ENCODE data around the gene CFD. TPM values are rescaled to one million over a fixed set of nuclear protein-coding genes. Genes with fewer than 3 reads are reported as not detected.
A peak's percentile ranks its signal among the peaks of the same experiment; 100 is the strongest.

Gene CFD
- total RNA-seq, 6 experiments from 2014 or later, result 0.84 to 1.7 (median 0.98) TPM

DNA sequence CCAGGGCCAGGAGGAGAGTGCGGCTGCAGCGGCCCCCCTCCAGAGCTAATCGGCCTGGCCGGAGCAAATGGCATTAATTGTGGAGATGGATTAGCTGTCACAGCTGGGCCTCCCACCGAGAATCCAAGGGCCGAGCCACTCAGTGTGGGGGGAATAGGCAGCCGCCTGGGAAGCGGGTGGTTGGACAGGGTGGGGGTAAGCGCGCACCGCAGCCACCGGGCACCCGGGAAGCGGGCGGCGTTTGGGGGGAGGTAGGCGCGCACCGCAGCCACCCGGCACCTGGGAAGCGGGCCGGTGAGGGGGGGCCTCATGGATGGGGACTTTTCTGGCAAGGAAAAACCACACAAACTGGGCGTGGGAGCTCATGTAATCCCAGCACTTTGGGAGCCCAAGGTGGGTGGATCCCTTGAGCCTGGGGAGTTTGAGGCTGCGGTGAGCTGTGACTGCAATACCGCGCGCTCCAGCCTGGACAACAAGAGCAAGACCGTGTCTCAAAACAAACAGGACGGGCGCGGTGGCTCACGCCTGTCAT lies 43.9 kb downstream of the CFD start:
- H3K36me3 Mint-ChIP-seq (ENCODE audit: low read depth), result peaks cover 5% of the 10 kb centered on the region; the same call in 1 of the 2 replicates
- H3K4me3 Mint-ChIP-seq, result no peak overlapping the region
- peaks cover 1% of the 10 kb centered on the region; the same call in 1 of the 2 replicates for H3K27me3 Mint-ChIP-seq (ENCODE audit: insufficient read depth)
- TF ChIP-seq, protein P1, sequence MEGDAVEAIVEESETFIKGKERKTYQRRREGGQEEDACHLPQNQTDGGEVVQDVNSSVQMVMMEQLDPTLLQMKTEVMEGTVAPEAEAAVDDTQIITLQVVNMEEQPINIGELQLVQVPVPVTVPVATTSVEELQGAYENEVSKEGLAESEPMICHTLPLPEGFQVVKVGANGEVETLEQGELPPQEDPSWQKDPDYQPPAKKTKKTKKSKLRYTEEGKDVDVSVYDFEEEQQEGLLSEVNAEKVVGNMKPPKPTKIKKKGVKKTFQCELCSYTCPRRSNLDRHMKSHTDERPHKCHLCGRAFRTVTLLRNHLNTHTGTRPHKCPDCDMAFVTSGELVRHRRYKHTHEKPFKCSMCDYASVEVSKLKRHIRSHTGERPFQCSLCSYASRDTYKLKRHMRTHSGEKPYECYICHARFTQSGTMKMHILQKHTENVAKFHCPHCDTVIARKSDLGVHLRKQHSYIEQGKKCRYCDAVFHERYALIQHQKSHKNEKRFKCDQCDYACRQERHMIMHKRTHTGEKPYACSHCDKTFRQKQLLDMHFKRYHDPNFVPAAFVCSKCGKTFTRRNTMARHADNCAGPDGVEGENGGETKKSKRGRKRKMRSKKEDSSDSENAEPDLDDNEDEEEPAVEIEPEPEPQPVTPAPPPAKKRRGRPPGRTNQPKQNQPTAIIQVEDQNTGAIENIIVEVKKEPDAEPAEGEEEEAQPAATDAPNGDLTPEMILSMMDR (IDR thresholded peaks at IDR 0.05), result no peak
- no peaks in the 10 kb centered on the region for H3K9me3 Mint-ChIP-seq
- H3K4me1 Mint-ChIP-seq (ENCODE audit: low read depth), result no peaks in the 10 kb centered on the region
- no peak overlapping the region for H3K27ac Mint-ChIP-seq
- DNase-seq, result no peak

DNA sequence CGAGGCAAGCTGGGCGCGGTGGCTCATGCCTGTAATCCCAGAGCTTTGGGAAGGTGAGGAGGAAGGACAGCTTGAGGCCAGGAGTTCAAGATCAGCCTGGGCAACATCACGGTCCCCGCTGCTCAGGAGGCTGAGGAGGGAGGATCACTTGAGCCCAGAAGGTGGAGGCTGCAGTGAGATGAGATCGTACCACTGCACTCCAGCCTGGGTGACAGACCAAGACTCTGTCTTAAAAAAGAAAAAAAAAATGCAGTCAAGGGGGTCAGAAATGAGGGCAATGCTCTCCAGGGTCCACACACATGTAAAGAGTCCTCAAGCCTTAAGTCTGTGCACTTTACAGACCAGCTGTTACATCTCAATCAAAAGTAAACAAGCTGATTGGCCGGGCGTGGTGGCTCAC lies 45.1 kb downstream of the CFD start:
- H3K4me1 Mint-ChIP-seq (ENCODE audit: low read depth), result peaks cover 8% of the 10 kb centered on the region
- TF ChIP-seq, protein P1 (IDR thresholded peaks at IDR 0.05), result no peak
- H3K36me3 Mint-ChIP-seq (ENCODE audit: low read depth), result peaks cover 5% of the 10 kb centered on the region; the same call in 1 of the 2 replicates
- H3K4me3 Mint-ChIP-seq, result no peak overlapping the region
- DNase-seq, result no peak
- no peak overlapping the region for H3K27ac Mint-ChIP-seq
- H3K9me3 Mint-ChIP-seq, result no peaks in the 10 kb centered on the region
- H3K27me3 Mint-ChIP-seq (ENCODE audit: insufficient read depth), result peaks cover 1% of the 10 kb centered on the region; the same call in 1 of the 2 replicates

DNA sequence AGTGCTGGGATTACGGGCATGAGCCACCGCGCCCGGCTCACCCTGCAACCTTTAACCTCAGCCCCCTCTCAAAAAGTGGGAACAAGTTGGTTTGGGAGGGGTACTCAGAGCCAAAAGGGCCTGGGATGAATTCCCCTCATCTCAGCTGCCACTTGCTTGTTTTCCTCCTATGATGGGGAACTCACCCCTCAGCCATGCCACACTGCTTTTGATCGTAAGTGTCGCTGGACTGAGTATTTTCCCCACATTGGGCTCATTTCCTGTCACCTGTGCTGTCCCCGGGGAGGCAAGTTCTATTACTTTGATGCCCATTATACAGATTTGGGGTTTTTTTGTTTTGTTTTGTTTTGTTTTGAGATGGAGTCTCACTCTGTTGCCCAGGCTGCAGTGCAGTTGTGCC lies 47.0 kb downstream of the CFD start:
- peaks cover 1% of the 10 kb centered on the region; the same call in 1 of the 2 replicates for H3K27me3 Mint-ChIP-seq (ENCODE audit: insufficient read depth)
- peaks cover 5% of the 10 kb centered on the region; the same call in 1 of the 2 replicates for H3K36me3 Mint-ChIP-seq (ENCODE audit: low read depth)
- no peak overlapping the region for H3K27ac Mint-ChIP-seq
- H3K4me3 Mint-ChIP-seq, result no peak overlapping the region
- peaks cover 11% of the 10 kb centered on the region for H3K4me1 Mint-ChIP-seq (ENCODE audit: low read depth)
- DNase-seq, result no peak
- TF ChIP-seq, protein P1 (IDR thresholded peaks at IDR 0.05), result no peak
- no peaks in the 10 kb centered on the region for H3K9me3 Mint-ChIP-seq

DNA sequence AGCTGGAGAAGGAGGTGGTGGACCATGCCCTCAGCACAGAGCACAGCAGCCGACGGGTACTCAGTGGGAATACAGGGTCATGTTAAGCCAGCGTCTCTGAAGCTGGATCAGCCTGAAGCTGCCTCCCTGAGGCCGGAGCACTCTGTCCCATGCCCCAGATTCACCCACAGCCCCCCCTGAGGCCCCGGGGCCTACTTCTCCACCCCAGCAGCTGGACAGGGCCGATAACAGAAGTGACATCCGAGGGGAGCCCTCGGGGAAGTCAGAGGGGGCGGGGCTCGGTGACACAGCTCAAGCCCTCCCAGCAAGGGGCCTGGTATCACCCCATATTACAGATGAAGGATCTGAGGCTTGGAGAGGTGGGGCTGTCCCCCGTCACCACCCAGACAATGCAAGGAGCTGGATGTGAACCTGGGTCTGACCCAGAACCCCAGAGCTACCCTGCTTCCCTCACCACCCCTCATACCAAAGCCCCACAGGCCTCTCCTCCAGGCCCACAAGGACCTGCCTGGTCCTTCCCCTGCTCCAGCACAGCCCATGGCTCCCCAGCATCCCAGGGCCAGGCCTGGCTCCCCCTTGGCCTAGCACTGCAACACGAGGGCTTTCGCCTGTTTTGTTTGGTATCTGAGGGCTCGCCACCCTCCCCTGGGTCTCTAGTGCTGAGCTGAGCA lies 47.9 kb downstream of the CFD start:
- TF ChIP-seq, protein P1 (IDR thresholded peaks at IDR 0.05), result no peak
- no peak overlapping the region for H3K27ac Mint-ChIP-seq
- peaks cover 5% of the 10 kb centered on the region; the same call in 1 of the 2 replicates for H3K36me3 Mint-ChIP-seq (ENCODE audit: low read depth)
- no peak for DNase-seq
- no peak overlapping the region for H3K4me3 Mint-ChIP-seq
- H3K4me1 Mint-ChIP-seq (ENCODE audit: low read depth), result peaks cover 11% of the 10 kb centered on the region
- H3K9me3 Mint-ChIP-seq, result no peaks in the 10 kb centered on the region
- H3K27me3 Mint-ChIP-seq (ENCODE audit: insufficient read depth), result peaks cover 1% of the 10 kb centered on the region; the same call in 1 of the 2 replicates

DNA sequence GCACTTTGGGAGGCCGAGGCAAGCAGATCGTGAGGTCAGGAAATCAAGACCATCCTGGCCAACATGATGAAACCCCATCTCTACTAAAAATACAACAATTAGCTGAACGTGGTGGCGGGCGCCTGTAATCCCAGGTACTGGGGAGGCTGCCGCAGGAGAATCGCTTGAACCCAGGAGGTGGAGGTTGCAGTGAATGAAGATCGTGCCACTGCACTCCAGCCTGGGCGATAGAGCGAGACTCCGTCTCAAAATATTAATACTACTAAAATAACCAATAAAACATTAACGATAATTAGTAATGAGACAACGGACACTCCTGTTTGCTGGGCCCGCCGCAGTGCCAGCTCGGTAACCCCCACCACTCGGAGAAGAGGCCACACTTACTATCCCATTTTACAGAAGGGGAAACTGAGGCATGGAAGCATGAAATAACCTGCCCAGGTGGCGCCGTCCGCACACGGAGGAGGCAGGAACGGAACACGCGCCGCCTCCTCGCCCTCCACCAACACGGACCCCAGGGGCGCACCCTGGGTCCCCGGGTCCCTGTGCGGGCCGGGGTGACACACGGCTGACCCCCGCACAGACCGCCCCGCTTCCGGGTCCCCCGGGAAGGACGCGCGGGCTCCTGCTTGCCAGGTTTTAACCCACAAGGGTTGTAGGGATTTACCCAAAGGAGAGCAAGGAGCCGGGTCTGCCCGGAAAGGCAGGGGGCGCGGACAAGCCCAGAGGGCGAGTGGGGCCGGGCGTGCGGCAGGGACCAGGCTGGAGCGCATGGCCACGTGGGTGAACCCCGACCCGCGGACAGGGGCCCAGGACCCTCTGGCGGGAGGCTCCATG lies 52.0 kb downstream of the CFD start:
- Mint-ChIP-seq H3K27me3 (ENCODE audit: insufficient read depth) (no peaks in the 10 kb centered on the region; the same call in 1 of the 2 replicates), H3K4me1 (ENCODE audit: low read depth) (peaks cover 11% of the 10 kb centered on the region), H3K9me3 (no peaks in the 10 kb centered on the region), H3K27ac (0 out of 2 replicates have a peak overlapping the region, but pooled peaks have one; percentile 31), H3K4me3 (peak overlapping the region; percentile 71), H3K36me3 (ENCODE audit: low read depth) (no peaks in the 10 kb centered on the region)
- DNase-seq, result no peak
- TF ChIP-seq, protein P1 (IDR thresholded peaks at IDR 0.05), result no peak
